ENCODE data around the gene ZBTB16. TPM values are rescaled to one million over a fixed set of nuclear protein-coding genes. Genes with fewer than 3 reads are reported as not detected.

ZBTB16 gene
- total RNA-seq, 1 experiment from 2014 or later: not detected

- no peak for DNase-seq (ENCODE audit: low spot score)
Measured at GRCh38 chr11:114152785-114153184, 93.3 kb downstream of the ZBTB16 start.

GRCh38 chr11:114153224-114153623 is 93.7 kb downstream of the ZBTB16 start:
- no peak for DNase-seq (ENCODE audit: low spot score)

- no peak for DNase-seq (ENCODE audit: low spot score)
Measured at GRCh38 chr11:114154271-114155047, 94.9 kb downstream of the ZBTB16 start.

GRCh38 chr11:114155116-114155515 is 95.6 kb downstream of the ZBTB16 start:
- DNase-seq (ENCODE audit: low spot score): no peak

- no peak for DNase-seq (ENCODE audit: low spot score)
Measured at GRCh38 chr11:114156131-114156581, 96.6 kb downstream of the ZBTB16 start.

GRCh38 chr11:114156782-114157181 is 97.3 kb downstream of the ZBTB16 start:
- DNase-seq (ENCODE audit: low spot score): no peak

- DNase-seq (ENCODE audit: low spot score): no peak
Measured at GRCh38 chr11:114157476-114158050, 98.1 kb downstream of the ZBTB16 start.

- no peak for DNase-seq (ENCODE audit: low spot score)
Measured at GRCh38 chr11:114158421-114158820, 98.9 kb downstream of the ZBTB16 start.

GRCh38 chr11:114158886-114159285 is 99.4 kb downstream of the ZBTB16 start:
- DNase-seq (ENCODE audit: low spot score): no peak

- no peak for DNase-seq (ENCODE audit: low spot score)
Measured at GRCh38 chr11:114159320-114159719, 99.8 kb downstream of the ZBTB16 start.

GRCh38 chr11:114159802-114160632 is 100.5 kb downstream of the ZBTB16 start:
- peak; percentile 94 for DNase-seq (ENCODE audit: low spot score)

GRCh38 chr11:114160894-114161293 is 101.4 kb downstream of the ZBTB16 start:
- DNase-seq (ENCODE audit: low spot score): no peak

- DNase-seq (ENCODE audit: low spot score): no peak
Measured at GRCh38 chr11:114161486-114162250, 102.2 kb downstream of the ZBTB16 start.

- DNase-seq (ENCODE audit: low spot score): peak; percentile 95
Measured at GRCh38 chr11:114162719-114163123, 103.2 kb downstream of the ZBTB16 start.

GRCh38 chr11:114163229-114163631 is 103.7 kb downstream of the ZBTB16 start:
- peak; percentile 49 for DNase-seq (ENCODE audit: low spot score)

- DNase-seq (ENCODE audit: low spot score): no peak
Measured at GRCh38 chr11:114163830-114164401, 104.4 kb downstream of the ZBTB16 start.

GRCh38 chr11:114164546-114164945 is 105.0 kb downstream of the ZBTB16 start:
- DNase-seq (ENCODE audit: low spot score): no peak

- no peak for DNase-seq (ENCODE audit: low spot score)
Measured at GRCh38 chr11:114165326-114166230, 106.1 kb downstream of the ZBTB16 start.

GRCh38 chr11:114166362-114166761 is 106.9 kb downstream of the ZBTB16 start:
- no peak for DNase-seq (ENCODE audit: low spot score)

- DNase-seq (ENCODE audit: low spot score): peak; percentile 64
Measured at GRCh38 chr11:114166897-114167323, 107.4 kb downstream of the ZBTB16 start.
